ENCODE measurements around the gene SMCHD1. TPM values are rescaled to one million over a fixed set of nuclear protein-coding genes. Genes with fewer than 3 reads are reported as not detected.

The SMCHD1 gene
- total RNA-seq, 1 experiment from 2014 or later: 61.0 TPM

DNA sequence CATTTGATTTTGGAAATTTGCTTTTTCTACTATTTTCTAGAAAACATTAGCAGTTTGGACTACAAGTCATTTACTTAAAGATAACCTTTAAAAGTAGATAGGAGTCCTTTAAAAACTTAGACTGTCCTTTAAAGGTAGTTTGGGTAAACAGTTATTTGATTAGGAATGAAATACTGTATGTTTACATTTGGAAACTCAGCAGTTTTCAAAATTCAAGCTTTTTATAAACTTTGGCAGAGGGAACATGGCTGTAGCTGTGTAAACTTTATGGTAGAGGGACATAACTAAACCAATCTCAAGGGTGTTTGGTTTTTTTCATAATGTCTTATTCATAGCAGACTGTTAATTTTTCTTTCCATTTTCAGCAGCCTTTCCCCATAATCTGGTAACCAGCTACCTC is 90.7 kb downstream of the SMCHD1 start:
- Histone ChIP-seq H3K4me1 (ENCODE audit: insufficient read depth, low read length) (no peaks in the 10 kb centered on the region), H2AFZ (ENCODE audit: low read length) (no peak overlapping the region), H3K27ac (ENCODE audit: low read length) (no peak overlapping the region), H3K27me3 (ENCODE audit: low read length) (no peaks in the 10 kb centered on the region), H3K79me2 (ENCODE audit: low read length) (no peaks in the 10 kb centered on the region), H3K36me3 (ENCODE audit: low read depth, low read length) (peaks cover 71% of the 10 kb centered on the region), H3K4me3 (ENCODE audit: low read length) (no peak overlapping the region), H3F3A (ENCODE audit: low read length, unreplicated experiment) (no peaks in the 10 kb centered on the region), H3K4me2 (ENCODE audit: low read length) (no peak overlapping the region), H3K9ac (ENCODE audit: low read length) (no peak overlapping the region), H4K20me1 (ENCODE audit: low read length) (no peaks in the 10 kb centered on the region), H3K9me3 (ENCODE audit: low read length) (no peaks in the 10 kb centered on the region), H3K9me2 (replicated peaks; ENCODE audit: low read length) (no peaks in the 10 kb centered on the region)
- DNase-seq: no peak
- ChIA-PET POLR2A (ENCODE audit: unreplicated experiment) (no interaction called here), CTCF (interaction anchor here (1.0 kb wide), 1 partner anchor 20 kb away, joined by 3 read pairs; no protein-coding TSS in a partner anchor)
- TF ChIP-seq EZH2phosphoT487 (IDR thresholded peaks at IDR 0.05; ENCODE audit: borderline replicate concordance, low read length) (no peak), EZH2 (IDR thresholded peaks at IDR 0.05; ENCODE audit: low read length, unreplicated experiment) (no peak)
- TF ChIP-seq, protein P1, sequence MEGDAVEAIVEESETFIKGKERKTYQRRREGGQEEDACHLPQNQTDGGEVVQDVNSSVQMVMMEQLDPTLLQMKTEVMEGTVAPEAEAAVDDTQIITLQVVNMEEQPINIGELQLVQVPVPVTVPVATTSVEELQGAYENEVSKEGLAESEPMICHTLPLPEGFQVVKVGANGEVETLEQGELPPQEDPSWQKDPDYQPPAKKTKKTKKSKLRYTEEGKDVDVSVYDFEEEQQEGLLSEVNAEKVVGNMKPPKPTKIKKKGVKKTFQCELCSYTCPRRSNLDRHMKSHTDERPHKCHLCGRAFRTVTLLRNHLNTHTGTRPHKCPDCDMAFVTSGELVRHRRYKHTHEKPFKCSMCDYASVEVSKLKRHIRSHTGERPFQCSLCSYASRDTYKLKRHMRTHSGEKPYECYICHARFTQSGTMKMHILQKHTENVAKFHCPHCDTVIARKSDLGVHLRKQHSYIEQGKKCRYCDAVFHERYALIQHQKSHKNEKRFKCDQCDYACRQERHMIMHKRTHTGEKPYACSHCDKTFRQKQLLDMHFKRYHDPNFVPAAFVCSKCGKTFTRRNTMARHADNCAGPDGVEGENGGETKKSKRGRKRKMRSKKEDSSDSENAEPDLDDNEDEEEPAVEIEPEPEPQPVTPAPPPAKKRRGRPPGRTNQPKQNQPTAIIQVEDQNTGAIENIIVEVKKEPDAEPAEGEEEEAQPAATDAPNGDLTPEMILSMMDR (conservative IDR thresholded peaks at IDR 0.05; ENCODE audit: low read depth, low read length): no peak
- ATAC-seq: no peak
- BruUV-seq (replicated peaks): no TSS peak
- intact Hi-C loops (cut with micrococcal nuclease): no loop called here

GRCh38 chr18:2758309-2758708 is 102.8 kb downstream of the SMCHD1 start:
- intact Hi-C loops (cut with micrococcal nuclease): no loop called here
- no peaks in the 10 kb centered on the region for H3K4me1 ChIP-seq (ENCODE audit: insufficient read depth, low read length)
- H3K79me2 ChIP-seq (ENCODE audit: low read length): no peaks in the 10 kb centered on the region
- no peaks in the 10 kb centered on the region for H3F3A ChIP-seq (ENCODE audit: low read length, unreplicated experiment)
- no TSS peak for BruUV-seq (replicated peaks)
- no peak overlapping the region for H3K4me3 ChIP-seq (ENCODE audit: low read length)
- DNase-seq: no peak
- TF ChIP-seq EZH2 (IDR thresholded peaks at IDR 0.05; ENCODE audit: low read length, unreplicated experiment) (no peak), EZH2phosphoT487 (IDR thresholded peaks at IDR 0.05; ENCODE audit: borderline replicate concordance, low read length) (no peak)
- TF ChIP-seq, protein P1 (conservative IDR thresholded peaks at IDR 0.05; ENCODE audit: low read depth, low read length): no peak
- ChIA-PET POLR2A (ENCODE audit: unreplicated experiment) (no interaction called here), CTCF (no interaction called here)
- H3K9me3 ChIP-seq (ENCODE audit: low read length): no peaks in the 10 kb centered on the region
- H3K36me3 ChIP-seq (ENCODE audit: low read depth, low read length): peaks cover 23% of the 10 kb centered on the region; the same call in 1 of the 2 replicates
- H4K20me1 ChIP-seq (ENCODE audit: low read length): no peaks in the 10 kb centered on the region
- H3K4me2 ChIP-seq (ENCODE audit: low read length): no peak overlapping the region
- no peaks in the 10 kb centered on the region for H3K27me3 ChIP-seq (ENCODE audit: low read length)
- no peak overlapping the region for H3K27ac ChIP-seq (ENCODE audit: low read length)
- no peak overlapping the region for H2AFZ ChIP-seq (ENCODE audit: low read length)
- ATAC-seq: no peak
- H3K9me2 ChIP-seq (replicated peaks; ENCODE audit: low read length): no peaks in the 10 kb centered on the region
- no peak overlapping the region for H3K9ac ChIP-seq (ENCODE audit: low read length)

DNA sequence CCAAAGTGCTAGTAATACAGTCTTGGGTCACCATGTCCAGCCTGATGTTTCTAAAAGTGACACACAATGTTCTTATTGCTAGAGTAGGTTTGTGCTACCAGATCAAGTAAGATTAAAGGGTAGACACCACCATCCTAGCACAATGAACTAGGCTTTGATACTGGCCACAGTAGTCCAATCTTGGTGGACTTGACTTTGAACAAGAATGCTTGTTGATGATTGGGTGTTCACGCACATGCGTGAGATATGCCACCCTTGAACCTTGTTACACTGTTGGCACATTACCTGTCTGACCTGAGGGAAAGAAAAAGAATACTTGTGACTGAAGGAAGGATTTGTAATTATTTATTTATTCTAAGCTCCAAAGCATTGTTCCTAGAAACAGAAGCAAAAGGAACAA is 119.1 kb downstream of the SMCHD1 start:
- Histone ChIP-seq H3K36me3 (ENCODE audit: low read depth, low read length) (peaks cover 62% of the 10 kb centered on the region), H3K9me3 (ENCODE audit: low read length) (no peaks in the 10 kb centered on the region), H3K79me2 (ENCODE audit: low read length) (no peaks in the 10 kb centered on the region), H3K27me3 (ENCODE audit: low read length) (no peaks in the 10 kb centered on the region), H3K4me2 (ENCODE audit: low read length) (no peak overlapping the region), H3F3A (ENCODE audit: low read length, unreplicated experiment) (no peaks in the 10 kb centered on the region), H3K4me3 (ENCODE audit: low read length) (no peak overlapping the region), H4K20me1 (ENCODE audit: low read length) (no peaks in the 10 kb centered on the region), H3K4me1 (ENCODE audit: insufficient read depth, low read length) (no peaks in the 10 kb centered on the region), H3K9me2 (replicated peaks; ENCODE audit: low read length) (no peaks in the 10 kb centered on the region), H3K9ac (ENCODE audit: low read length) (no peak overlapping the region), H2AFZ (ENCODE audit: low read length) (no peak overlapping the region), H3K27ac (ENCODE audit: low read length) (no peak overlapping the region)
- POLR2A ChIA-PET (ENCODE audit: unreplicated experiment): no interaction called here
- intact Hi-C loops (cut with micrococcal nuclease): no loop called here
- no peak for ATAC-seq
- no TSS peak for BruUV-seq (replicated peaks)
- CTCF ChIA-PET: no interaction called here
- DNase-seq: no peak
- TF ChIP-seq EZH2phosphoT487 (IDR thresholded peaks at IDR 0.05; ENCODE audit: borderline replicate concordance, low read length) (no peak), EZH2 (IDR thresholded peaks at IDR 0.05; ENCODE audit: low read length, unreplicated experiment) (no peak)
- TF ChIP-seq, protein P1 (conservative IDR thresholded peaks at IDR 0.05; ENCODE audit: low read depth, low read length): no peak
